ENCODE results near the gene TRIM47.
"Not testable (repeated sequence)": the region's sequence is repeated elsewhere in the genome, so short reads cannot be mapped to it uniquely, and the experiment has no call there.

Gene TRIM47

GRCh38 chr17:75865404-75866188, 12.8 kb downstream of the TRIM47 start:
- not testable (repeated sequence) for DNase-seq

DNA sequence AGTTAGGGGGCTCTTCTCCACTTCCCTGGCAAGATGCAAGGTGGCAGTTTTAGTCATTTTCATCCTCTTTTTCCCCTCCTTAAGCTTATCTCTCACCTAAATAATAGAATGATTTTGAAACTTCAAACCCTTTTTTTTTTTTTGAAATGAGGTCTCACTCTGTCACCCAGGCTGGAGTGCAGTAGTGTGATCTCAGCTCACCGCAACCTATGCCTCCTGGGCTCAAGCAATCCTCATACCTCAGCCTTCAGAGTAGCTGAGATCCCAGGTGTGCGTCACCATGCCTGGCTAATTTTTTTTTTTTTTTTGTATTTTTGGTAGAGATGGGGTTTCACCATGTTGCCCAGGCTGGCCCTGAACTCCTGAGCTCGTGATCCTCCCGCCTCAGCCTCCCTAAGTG, 13.5 kb downstream of the TRIM47 start:
- not testable (repeated sequence) for DNase-seq

GRCh38 chr17:75864448-75864871, 13.9 kb downstream of the TRIM47 start:
- DNase-seq = no peak

DNA sequence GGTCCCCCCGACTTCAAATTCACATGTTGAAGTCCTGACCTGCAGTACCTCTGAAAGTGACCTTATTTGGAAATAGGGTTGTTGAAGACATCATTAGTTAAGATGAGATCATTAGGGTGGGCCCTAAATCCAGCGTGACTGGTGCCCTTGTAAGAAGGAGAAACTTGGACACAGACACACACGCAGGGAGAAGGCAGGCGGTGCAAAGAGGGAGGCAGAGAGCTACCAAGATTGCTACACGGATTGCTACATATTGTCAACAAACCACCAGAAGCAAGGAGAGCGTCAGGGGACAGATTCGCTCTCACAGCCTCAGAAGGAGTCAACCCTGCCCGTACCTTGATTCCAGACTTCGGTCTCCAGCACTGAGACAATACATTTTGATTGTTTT, 16.5 kb downstream of the TRIM47 start:
- no peak for DNase-seq

GRCh38 chr17:75859358-75859757, 19.0 kb downstream of the TRIM47 start:
- not testable (repeated sequence) for DNase-seq

- DNase-seq = peak; percentile 18
These were observed 22.2 kb downstream of the TRIM47 start for GRCh38 chr17:75856062-75856756.

DNA sequence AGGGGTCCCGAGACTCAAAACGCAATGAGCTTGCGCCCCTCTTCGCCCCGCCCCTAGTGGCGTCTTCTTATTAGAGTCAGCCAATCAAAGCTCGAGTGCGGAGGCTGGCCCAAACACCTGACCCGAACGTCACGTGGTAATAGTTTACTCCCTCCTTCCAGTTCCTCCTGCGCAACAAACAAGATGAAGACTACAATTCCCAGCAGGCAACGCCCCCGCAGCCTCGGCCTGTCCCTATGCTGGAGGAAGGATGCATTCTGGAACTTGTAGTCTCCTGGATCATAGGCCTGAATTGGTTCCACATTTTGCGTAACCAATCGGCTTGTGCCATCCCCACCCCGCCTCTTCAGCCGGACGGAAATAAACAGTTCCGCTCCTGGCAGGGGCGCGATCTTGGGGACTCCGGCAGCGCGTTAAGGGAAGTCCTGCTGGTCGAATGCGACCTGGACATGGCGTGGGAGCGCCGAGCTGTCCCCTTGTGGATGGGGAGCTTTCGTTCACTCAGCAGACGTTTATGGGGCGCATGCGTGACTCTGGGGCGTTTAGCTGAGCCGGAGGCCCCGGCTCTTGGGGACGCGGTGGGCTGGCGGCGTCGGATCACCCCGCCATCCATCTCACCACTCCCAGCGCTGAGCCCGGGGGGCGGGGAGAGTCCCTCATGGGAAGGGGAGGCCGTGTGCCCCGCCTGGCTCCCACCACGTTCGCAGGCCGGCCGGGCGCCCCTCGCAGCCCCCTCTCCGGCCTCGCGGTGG, 22.9 kb downstream of the TRIM47 start, which contains the start of gene WBP2:
WBP2 (minus strand) TSS at position 26 of the 752 bp plus-strand sequence. CDS start 38 bp downstream, outside the sequence.
- peak; percentile 98 for DNase-seq

DNA sequence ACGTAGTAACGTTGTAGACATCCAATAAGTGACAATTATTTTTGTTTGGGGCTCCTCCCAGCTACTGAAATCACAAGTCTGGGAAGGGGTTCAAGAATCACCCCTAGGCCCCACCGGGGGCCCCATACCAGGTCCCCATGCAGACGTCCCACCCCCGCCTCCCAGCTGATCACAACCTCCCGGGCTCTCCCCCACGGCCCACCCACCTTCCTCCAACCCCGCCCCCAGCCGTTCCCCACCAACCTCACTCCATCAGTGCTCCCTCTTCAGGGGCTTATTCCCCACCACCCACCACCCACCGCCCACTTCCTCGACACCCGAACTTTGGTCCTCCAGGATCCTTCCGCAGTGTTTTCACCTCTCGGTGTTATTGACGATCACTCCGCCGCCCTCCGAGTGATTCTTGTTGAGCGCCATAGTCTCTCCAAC, 23.5 kb downstream of the TRIM47 start:
- no peak for DNase-seq

DNA sequence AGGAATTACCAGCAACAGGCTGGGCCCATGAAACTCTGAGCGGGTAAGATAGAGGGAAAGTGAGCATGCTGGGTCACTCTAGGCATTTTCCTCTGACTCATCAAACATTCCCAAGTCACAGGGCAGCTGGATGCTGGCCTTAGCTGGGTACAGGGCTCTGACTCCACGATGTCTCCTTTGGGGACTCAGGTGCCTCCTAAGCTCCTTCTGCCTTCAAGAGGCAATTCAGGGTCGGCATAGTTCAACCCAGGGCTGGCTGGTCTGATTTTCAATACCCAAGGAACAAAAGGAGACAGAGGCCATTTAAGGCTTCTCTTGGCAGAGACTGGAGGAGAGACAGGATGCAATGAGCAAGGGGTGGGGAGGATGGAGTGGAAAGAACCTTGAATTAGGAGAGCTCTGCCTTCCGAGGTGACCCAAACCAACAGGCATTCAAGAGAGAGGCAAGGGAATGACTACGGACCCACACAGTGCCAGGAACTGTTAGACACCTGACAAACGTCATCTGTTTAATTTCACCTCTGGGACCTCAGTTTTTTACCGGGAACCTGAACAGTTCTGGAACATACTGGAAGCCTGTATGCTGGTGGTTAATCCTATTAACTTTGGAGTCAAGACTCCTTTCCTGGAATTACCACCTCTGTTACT, 24.2 kb downstream of the TRIM47 start:
- no peak for DNase-seq

DNA sequence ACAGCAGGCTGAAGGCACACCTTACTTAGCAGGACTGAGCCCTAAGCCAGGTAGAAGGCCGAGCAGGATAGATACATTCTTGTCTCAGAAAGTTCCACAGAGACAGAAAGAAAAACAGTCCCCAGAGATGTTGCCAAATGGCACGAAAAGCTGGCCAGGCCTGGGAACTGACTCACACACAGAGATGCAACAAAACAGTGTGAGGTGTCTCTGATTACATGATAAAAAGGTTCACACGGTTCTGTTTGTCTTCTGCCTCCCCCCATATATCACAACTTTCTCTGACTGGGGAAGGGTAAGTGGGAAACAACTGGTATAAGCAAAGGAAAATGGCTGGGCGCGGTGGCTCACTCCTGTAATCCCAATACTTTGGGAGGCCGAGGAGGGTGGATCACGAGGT, 24.9 kb downstream of the TRIM47 start:
- no peak for DNase-seq

- not testable (repeated sequence) for DNase-seq
These were observed 26.7 kb downstream of the TRIM47 start for GRCh38 chr17:75851693-75851991.

GRCh38 chr17:75850928-75851692, 27.3 kb downstream of the TRIM47 start:
- no peak for DNase-seq

GRCh38 chr17:75849724-75850123, 28.7 kb downstream of the TRIM47 start:
- DNase-seq = no peak

DNA sequence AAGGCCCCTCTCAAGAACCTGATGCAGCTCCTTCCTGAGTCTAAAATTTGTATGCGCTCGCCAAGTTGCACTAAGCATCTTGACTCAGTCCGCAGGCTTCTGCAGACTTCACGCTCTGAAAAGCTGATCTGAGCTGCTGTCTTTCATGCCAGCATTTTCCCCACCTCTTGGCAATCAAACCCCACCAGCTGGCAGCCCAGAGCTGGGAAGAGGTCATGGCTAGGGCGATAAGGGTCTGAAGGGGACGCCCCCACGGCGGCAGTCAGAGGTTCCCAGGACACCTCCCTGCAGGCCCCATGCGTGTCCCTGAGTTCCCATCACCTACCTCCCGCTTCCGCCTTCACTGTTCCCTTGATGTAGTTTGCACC, 29.1 kb downstream of the TRIM47 start:
- no peak for DNase-seq

- DNase-seq = no peak
These were observed 29.7 kb downstream of the TRIM47 start for GRCh38 chr17:75848523-75849278.

- no peak for DNase-seq
These were observed 30.5 kb downstream of the TRIM47 start for GRCh38 chr17:75847614-75848522.

DNA sequence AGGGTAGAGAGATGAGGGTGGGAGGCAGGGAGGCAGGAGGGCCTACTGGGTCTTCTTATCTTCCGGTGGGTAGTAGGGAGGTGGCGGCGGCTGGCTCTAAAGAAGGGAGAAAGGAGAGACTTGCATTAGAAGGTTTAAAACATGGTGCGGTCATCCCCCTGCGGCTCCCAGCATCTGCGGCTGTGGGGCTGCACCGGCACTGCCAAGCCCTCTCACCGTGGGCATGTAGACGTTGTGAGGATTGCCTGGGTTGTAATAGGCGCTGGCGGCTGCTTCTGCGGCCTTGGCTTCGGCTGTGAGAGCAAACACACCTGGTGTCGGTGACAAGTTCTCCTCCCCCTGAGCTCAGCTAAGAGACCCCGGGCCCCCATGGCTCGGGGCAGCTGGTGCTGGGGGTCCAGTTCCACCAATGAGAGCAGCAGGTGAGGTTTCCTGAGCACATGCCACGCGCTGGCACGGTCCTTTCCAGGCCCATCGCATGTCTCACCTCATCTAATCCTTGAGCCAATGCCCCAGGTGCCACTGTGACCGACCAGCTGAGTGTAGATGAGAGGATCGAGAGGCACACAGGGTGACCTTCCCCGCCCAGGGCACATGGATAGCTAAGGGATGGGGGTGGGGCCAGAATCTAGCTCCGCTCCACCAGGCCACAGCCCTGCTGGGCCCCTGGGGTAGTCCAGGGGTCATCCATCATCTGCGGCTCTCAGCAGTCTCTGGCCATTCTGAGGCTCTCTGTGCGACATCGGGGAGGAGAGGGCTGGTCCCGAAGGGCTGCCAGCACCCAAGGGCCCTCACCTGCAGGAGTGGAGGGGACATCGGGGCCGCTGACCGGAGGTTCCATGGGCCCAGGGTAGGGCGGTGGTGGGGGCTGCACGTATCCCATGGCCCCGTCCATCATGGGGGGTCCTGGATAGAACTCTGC, 31.4 kb downstream of the TRIM47 start:
- no peak for DNase-seq

- no peak for DNase-seq
These were observed 32.3 kb downstream of the TRIM47 start for GRCh38 chr17:75845933-75846691.
